SK-N-SH treated with all-trans-retinoic acid at 6 μM for 48 hours (cell line): ENCODE data around the gene CDH4.
"Not testable (repeated sequence)": the region's sequence is repeated elsewhere in the genome, so short reads cannot be mapped to it uniquely, and the experiment has no call there.

Source experiments
- ATAC-seq: fragments of 200-7000 bp; cut with Tn5 transposase; 3 replicates; pipeline ENCODE4 v1.9.1; 2020; ENCODE audit warnings: mild to moderate bottlenecking, moderate library complexity
- ARNTL ChIP-seq: fragments of 450-650 bp; formaldehyde crosslinking; IDR thresholded peaks from 2 replicates; pipeline ENCODE4 v1.5.0; 2020; ENCODE audit warnings: low read depth, mild to moderate bottlenecking, moderate library complexity, borderline replicate concordance
- BACH2 ChIP-seq: fragments of 250-450 bp; sonication (Bioruptor Pico); IDR thresholded peaks from 2 replicates; pipeline ENCODE4 v1.9.0; 2021; ENCODE audit warnings: mild to moderate bottlenecking, borderline replicate concordance
- CREB5 ChIP-seq: fragments of 250-450 bp; sonication (Bioruptor Pico); IDR thresholded peaks from 2 replicates; pipeline ENCODE4 v1.5.1; 2020; ENCODE audit warnings: low read depth, mild to moderate bottlenecking, moderate library complexity
- CSDC2 ChIP-seq: fragments of 250-450 bp; sonication (Bioruptor Pico); IDR thresholded peaks from 2 replicates; pipeline ENCODE4 v1.5.0; 2020; ENCODE audit warnings: mild to moderate bottlenecking, moderate library complexity
- CSRNP3 ChIP-seq: fragments of 250-450 bp; sonication (Bioruptor Pico); IDR thresholded peaks from 2 replicates; pipeline ENCODE4 v1.5.1; 2021; ENCODE audit warnings: mild to moderate bottlenecking, moderate library complexity
- ESRRG ChIP-seq: fragments of 250-450 bp; sonication (Bioruptor Pico); IDR thresholded peaks from 2 replicates; pipeline ENCODE4 v1.6.1; 2021; ENCODE audit warnings: mild to moderate bottlenecking
- GLIS3 ChIP-seq: fragments of 250-450 bp; sonication (Bioruptor Pico); IDR thresholded peaks from 2 replicates; pipeline ENCODE4 v1.5.0; 2020; ENCODE audit warnings: mild to moderate bottlenecking, moderate library complexity
- ISL1 ChIP-seq: fragments of 250-450 bp; sonication (Bioruptor Pico); IDR thresholded peaks from 2 replicates; pipeline ENCODE4 v2.1.2; 2022; ENCODE audit warnings: mild to moderate bottlenecking, moderate library complexity
- OSR1 ChIP-seq: fragments of 250-450 bp; sonication (Bioruptor Pico); IDR thresholded peaks from 2 replicates; pipeline ENCODE4 v1.8.0; 2022; ENCODE audit warnings: moderate library complexity, mild to moderate bottlenecking, inconsistent platforms
- POU6F1 ChIP-seq: fragments of 250-450 bp; sonication (Bioruptor Pico); IDR thresholded peaks from 2 replicates; pipeline ENCODE4 v1.8.0; 2021; ENCODE audit warnings: low read depth, mild to moderate bottlenecking, moderate library complexity, borderline replicate concordance
- PPARA ChIP-seq: fragments of 250-450 bp; sonication (Bioruptor Pico); IDR thresholded peaks from 2 replicates; pipeline ENCODE4 v1.5.0; 2020; ENCODE audit warnings: mild to moderate bottlenecking, borderline replicate concordance
- SNAI2 ChIP-seq: fragments of 250-450 bp; sonication (Bioruptor Pico); IDR thresholded peaks from 2 replicates; pipeline ENCODE4 v1.5.0; 2020; ENCODE audit warnings: mild to moderate bottlenecking, moderate library complexity
- TCF4 ChIP-seq: fragments of 250-450 bp; sonication (Bioruptor Pico); IDR thresholded peaks from 2 replicates; pipeline ENCODE4 v1.8.0; 2021; ENCODE audit warnings: mild to moderate bottlenecking, moderate library complexity, borderline replicate concordance
- TOX ChIP-seq: fragments of 250-450 bp; sonication (Bioruptor Pico); IDR thresholded peaks from 2 replicates; pipeline ENCODE4 v1.8.0; 2021; ENCODE audit warnings: mild to moderate bottlenecking, moderate library complexity, borderline replicate concordance
- TSHZ2 ChIP-seq: fragments of 250-450 bp; sonication (Bioruptor Pico); IDR thresholded peaks from 2 replicates; pipeline ENCODE4 v1.5.0; 2020; ENCODE audit warnings: mild to moderate bottlenecking, moderate library complexity
- ZC3H10 ChIP-seq: fragments of 250-450 bp; sonication (Bioruptor Pico); IDR thresholded peaks from 2 replicates; pipeline ENCODE4 v1.5.1; 2021; ENCODE audit warnings: mild to moderate bottlenecking, moderate library complexity
- ZFP3 ChIP-seq: fragments of 250-450 bp; sonication (Bioruptor Pico); IDR thresholded peaks from 2 replicates; pipeline ENCODE4 v1.5.0; 2020; ENCODE audit warnings: mild to moderate bottlenecking, moderate library complexity
- ZFP30 ChIP-seq: fragments of 450-650 bp; formaldehyde crosslinking; IDR thresholded peaks from 2 replicates; pipeline ENCODE4 v1.5.0; 2022; ENCODE audit warnings: mild to moderate bottlenecking, moderate library complexity
- ZNF565 ChIP-seq: fragments of 450-650 bp; formaldehyde crosslinking; conservative IDR thresholded peaks from 2 replicates; pipeline ENCODE4 v1.5.0; 2020; ENCODE audit warnings: low read depth, mild to moderate bottlenecking, moderate library complexity
- ZNF70 ChIP-seq: fragments of 450-650 bp; formaldehyde crosslinking; IDR thresholded peaks from 2 replicates; pipeline ENCODE4 v1.5.0; 2020; ENCODE audit warnings: mild to moderate bottlenecking, moderate library complexity
- ZNF8 ChIP-seq: fragments of 450-650 bp; formaldehyde crosslinking; IDR thresholded peaks from 2 replicates; pipeline ENCODE4 v1.5.0; 2020; ENCODE audit warnings: mild to moderate bottlenecking, moderate library complexity

Gene CDH4

GRCh38 chr20:61400499-61400898 is 148.4 kb downstream of the CDH4 start:
- no peak for ATAC-seq
- TF ChIP-seq SNAI2 (CRISPR knock-in tag) (no peak), TCF4 (no peak), ISL1 (CRISPR knock-in tag) (no peak), PPARA (CRISPR knock-in tag) (no peak), ZNF70 (CRISPR knock-in tag) (no peak), ZNF8 (CRISPR knock-in tag) (no peak), ZNF565 (CRISPR knock-in tag) (no peak)
- TF ChIP-seq, all 23 proteins: peak for 0

GRCh38 chr20:61404303-61404702 is 152.2 kb downstream of the CDH4 start:
- ATAC-seq = no peak
- no peak for TF ChIP-seq ESRRG (CRISPR knock-in tag)
- no peak for TF ChIP-seq CREB5 (CRISPR knock-in tag)
- no peak for TF ChIP-seq CSRNP3 (CRISPR knock-in tag)
- no peak for TF ChIP-seq ZFP3 (CRISPR knock-in tag)
- TF ChIP-seq, all 23 proteins: peak for 0

DNA sequence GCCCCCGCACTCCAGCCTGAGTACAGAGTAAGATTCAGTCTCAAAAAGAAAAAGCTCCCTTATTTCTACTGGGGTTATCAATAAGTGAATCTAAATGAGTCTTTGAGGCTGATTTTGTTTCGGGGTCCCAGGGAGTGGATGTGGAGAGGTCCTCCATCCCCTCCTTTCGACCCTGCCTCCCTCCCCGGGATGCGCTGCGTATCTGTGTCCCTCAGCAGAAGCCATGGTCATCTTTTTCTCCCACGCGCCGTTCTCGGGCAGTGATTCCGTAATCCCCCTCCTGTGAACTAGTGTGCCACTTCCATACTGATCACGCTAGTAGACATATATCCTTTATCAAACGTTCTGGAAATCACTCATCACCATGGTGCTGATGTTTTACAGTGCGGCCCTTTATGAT is 152.9 kb downstream of the CDH4 start:
- TF ChIP-seq SNAI2 (CRISPR knock-in tag) = no peak
- TF ChIP-seq ISL1 (CRISPR knock-in tag) = no peak
- no peak for TF ChIP-seq ESRRG (CRISPR knock-in tag)
- TF ChIP-seq ZFP3 (CRISPR knock-in tag) = no peak
- TF ChIP-seq BACH2 (CRISPR knock-in tag) = no peak
- TF ChIP-seq ZC3H10 (CRISPR knock-in tag) = no peak
- TF ChIP-seq GLIS3 (CRISPR knock-in tag) = no peak
- TF ChIP-seq ZFP30 = no peak
- TF ChIP-seq POU6F1 (CRISPR knock-in tag) = no peak
- no peak for TF ChIP-seq CSDC2 (CRISPR knock-in tag)
- TF ChIP-seq TOX (CRISPR knock-in tag) = no peak
- TF ChIP-seq ARNTL = no peak
- ATAC-seq = no peak

GRCh38 chr20:61406773-61407172 is 154.7 kb downstream of the CDH4 start:
- not testable (repeated sequence) for ATAC-seq

DNA sequence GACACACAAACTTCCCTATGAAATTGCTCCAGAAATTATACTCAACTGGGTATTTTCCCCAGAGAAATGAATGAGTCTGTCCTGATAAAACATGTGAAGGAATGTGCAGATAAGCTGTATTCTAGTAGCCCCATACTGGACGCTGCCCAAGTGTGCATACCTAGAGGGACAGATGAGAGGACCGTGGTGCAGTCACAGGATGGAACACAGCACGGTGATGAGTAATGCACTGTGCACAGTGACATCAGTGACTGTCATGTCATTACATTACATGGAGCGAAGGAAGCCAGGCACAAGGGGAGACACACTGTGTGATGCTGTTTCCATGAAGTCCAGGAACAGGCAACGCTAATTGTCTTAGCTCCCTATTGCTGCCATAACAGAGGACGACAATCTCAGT is 155.5 kb downstream of the CDH4 start:
- no peak for ATAC-seq
- TF ChIP-seq ZNF8 (CRISPR knock-in tag) (no peak), TOX (CRISPR knock-in tag) (no peak), ZFP30 (no peak), TSHZ2 (no peak), ZC3H10 (CRISPR knock-in tag) (no peak), SNAI2 (CRISPR knock-in tag) (no peak), POU6F1 (CRISPR knock-in tag) (no peak), OSR1 (CRISPR knock-in tag) (no peak), ISL1 (CRISPR knock-in tag) (no peak), GLIS3 (CRISPR knock-in tag) (no peak), ESRRG (CRISPR knock-in tag) (no peak), CSDC2 (CRISPR knock-in tag) (no peak), CREB5 (CRISPR knock-in tag) (no peak), CSRNP3 (CRISPR knock-in tag) (no peak), BACH2 (CRISPR knock-in tag) (no peak)
